Fibroblast of skin of abdomen (primary cell): ENCODE results near the gene STK10.

Experiments
- DNase-seq: peaks from one replicate; pipeline ENCODE4 v3.0.0-alpha.2; 2013

Gene STK10

GRCh38 chr5:172141949-172142319 lies 46.1 kb downstream of the STK10 start:
- no peak for DNase-seq

GRCh38 chr5:172140866-172141265 lies 47.2 kb downstream of the STK10 start:
- DNase-seq = no peak

- no peak for DNase-seq
Observed at GRCh38 chr5:172140120-172140519, 47.9 kb downstream of the STK10 start.

GRCh38 chr5:172137046-172137445 lies 51.0 kb downstream of the STK10 start:
- no peak for DNase-seq

GRCh38 chr5:172133359-172134029 lies 54.5 kb downstream of the STK10 start:
- peak; percentile 97 for DNase-seq

GRCh38 chr5:172131690-172132089 lies 56.3 kb downstream of the STK10 start:
- no peak for DNase-seq

- no peak for DNase-seq
Observed at GRCh38 chr5:172129256-172129910, 58.6 kb downstream of the STK10 start.

GRCh38 chr5:172127581-172127980 lies 60.4 kb downstream of the STK10 start:
- DNase-seq = no peak

GRCh38 chr5:172123269-172123692 lies 64.7 kb downstream of the STK10 start:
- peak; percentile 84 for DNase-seq

- no peak for DNase-seq
Observed at GRCh38 chr5:172119921-172120688, 67.9 kb downstream of the STK10 start.

GRCh38 chr5:172118891-172119290 lies 69.1 kb downstream of the STK10 start:
- DNase-seq = no peak

GRCh38 chr5:172117977-172118701 lies 69.9 kb downstream of the STK10 start:
- no peak for DNase-seq

GRCh38 chr5:172115541-172115982 lies 72.5 kb downstream of the STK10 start:
- no peak for DNase-seq

GRCh38 chr5:172114875-172115422 lies 73.1 kb downstream of the STK10 start:
- no peak for DNase-seq

GRCh38 chr5:172113036-172113435 lies 75.0 kb downstream of the STK10 start:
- peak; percentile 62 for DNase-seq

- DNase-seq = peak; percentile 90
Observed at GRCh38 chr5:172111852-172112225, 76.2 kb downstream of the STK10 start.

- peak; percentile 66 for DNase-seq
Observed at GRCh38 chr5:172110921-172111851, 76.8 kb downstream of the STK10 start.

- DNase-seq = no peak
Observed at GRCh38 chr5:172110260-172110815, 77.7 kb downstream of the STK10 start.

GRCh38 chr5:172109749-172110148 lies 78.3 kb downstream of the STK10 start:
- DNase-seq = no peak

- peak; percentile 90 for DNase-seq
Observed at GRCh38 chr5:172107571-172107970, 80.5 kb downstream of the STK10 start.
